WTC11 (cell line): ENCODE data around the gene FTCD. TPM values are rescaled to one million over a fixed set of nuclear protein-coding genes. Genes with fewer than 3 reads are reported as not detected.

Experiments
- ATAC-seq: fragments of 200-7000 bp; cut with Tn5 transposase; 2 replicates; pipeline ENCODE4 v1.10.0; 2021; ENCODE audit warnings: mild to moderate bottlenecking, moderate library complexity
- CTCF ChIA-PET: fragments of 300-600 bp; sonication (Branson Sonifier 250); formaldehyde crosslinking; loops from one replicate; lab custom pipeline; 2021; ENCODE audit warnings: antibody characterized with exemption; lab: Charles Lee
- POLR2A ChIA-PET: fragments of 350-600 bp; sonication (Branson Sonifier 250); formaldehyde crosslinking; loops from one replicate; lab custom pipeline; 2021; ENCODE audit warnings: antibody characterized with exemption; lab: Charles Lee
- DNase-seq: peaks from one replicate; pipeline ENCODE4 v3.0.0; 2021; ENCODE audit warnings: low spot score
- H3K27ac Mint-ChIP-seq: 2 replicates; pipeline ENCODE4 v1.8.0; 2021; ENCODE audit warnings: mixed read lengths
- H3K27me3 Mint-ChIP-seq: 2 replicates; pipeline ENCODE4 v1.8.0; 2021; ENCODE audit warnings: low read depth, mild to moderate bottlenecking, moderate library complexity, mixed read lengths
- H3K36me3 Mint-ChIP-seq: 2 replicates; pipeline ENCODE4 v1.8.0; 2021; ENCODE audit warnings: mixed read lengths
- H3K4me1 Mint-ChIP-seq: 2 replicates; pipeline ENCODE4 v1.8.0; 2022; ENCODE audit warnings: mixed read lengths
- H3K4me3 Mint-ChIP-seq: 2 replicates; pipeline ENCODE4 v1.8.0; 2021; ENCODE audit warnings: mild to moderate bottlenecking, moderate library complexity, mixed read lengths
- H3K9me3 Mint-ChIP-seq: 2 replicates; pipeline ENCODE4 v1.8.0; 2021; ENCODE audit warnings: mixed read lengths
- ELF4 ChIP-seq: sonication (generic); formaldehyde crosslinking; IDR thresholded peaks from 2 replicates; pipeline ENCODE4 v1.8.1; 2022; ENCODE audit warnings: low read depth, mild to moderate bottlenecking, moderate library complexity, missing genetic modification reagents
- FOXJ3 ChIP-seq: sonication (generic); formaldehyde crosslinking; IDR thresholded peaks from 2 replicates; pipeline ENCODE4 v1.9.0; 2021; ENCODE audit warnings: missing genetic modification reagents, mild to moderate bottlenecking, borderline replicate concordance
- GTF2I ChIP-seq: fragments of 250-450 bp; sonication (Bioruptor Pico); conservative IDR thresholded peaks from 2 replicates; pipeline ENCODE4 v1.4.0; 2021; ENCODE audit warnings: mild to moderate bottlenecking
- IRF2 ChIP-seq: sonication (generic); formaldehyde crosslinking; IDR thresholded peaks from 2 replicates; pipeline ENCODE4 v1.8.0; 2022; ENCODE audit warnings: low read depth, missing genetic modification reagents, borderline replicate concordance
- JAZF1 ChIP-seq: fragments of 250-450 bp; sonication (Bioruptor Pico); IDR thresholded peaks from 2 replicates; pipeline ENCODE4 v1.9.0; 2021; ENCODE audit warnings: moderate library complexity, mild to moderate bottlenecking, inconsistent platforms
- JUN ChIP-seq: sonication (generic); formaldehyde crosslinking; IDR thresholded peaks from 2 replicates; pipeline ENCODE4 v1.8.0; 2023; ENCODE audit warnings: mild to moderate bottlenecking, missing genetic modification reagents
- MYBL2 ChIP-seq: sonication (generic); formaldehyde crosslinking; IDR thresholded peaks from 2 replicates; pipeline ENCODE4 v1.8.1; 2023; ENCODE audit warnings: mild to moderate bottlenecking, moderate library complexity, missing genetic modification reagents
- NFE2L1 ChIP-seq: sonication (generic); formaldehyde crosslinking; IDR thresholded peaks from 2 replicates; pipeline ENCODE4 v1.8.1; 2023; ENCODE audit warnings: missing genetic modification reagents
- NFYB ChIP-seq: sonication (generic); formaldehyde crosslinking; conservative IDR thresholded peaks from 2 replicates; pipeline ENCODE4 v1.8.0; 2022; ENCODE audit warnings: low read depth, missing genetic modification reagents
- RELA ChIP-seq: sonication (generic); formaldehyde crosslinking; IDR thresholded peaks from 2 replicates; pipeline ENCODE4 v1.8.1; 2022; ENCODE audit warnings: missing genetic modification reagents, mild to moderate bottlenecking, borderline replicate concordance
- TEAD4 ChIP-seq: sonication (generic); formaldehyde crosslinking; IDR thresholded peaks from 2 replicates; pipeline ENCODE4 v1.8.0; 2022; ENCODE audit warnings: mild to moderate bottlenecking, missing genetic modification reagents
- ZNF263 ChIP-seq: sonication (generic); formaldehyde crosslinking; IDR thresholded peaks from 2 replicates; pipeline ENCODE4 v1.8.1; 2022; ENCODE audit warnings: low read depth, mild to moderate bottlenecking, moderate library complexity, missing genetic modification reagents
- ZNF425 ChIP-seq: fragments of 250-450 bp; sonication (Bioruptor Pico); conservative IDR thresholded peaks from 2 replicates; pipeline ENCODE4 v1.9.0; 2021; ENCODE audit warnings: mild to moderate bottlenecking
- ZSCAN18 ChIP-seq: fragments of 250-450 bp; sonication (Bioruptor Pico); IDR thresholded peaks from 2 replicates; pipeline ENCODE4 v2.1.2; 2022; ENCODE audit warnings: mild to moderate bottlenecking, moderate library complexity
- total RNA-seq: library from RNA; stranded (reverse); gene quantifications from 3 replicates; pipeline ENCODE4 v1.2.3, GENCODE V29; 2021
- TF ChIP-seq, protein P1 (sequence below): sonication (generic); formaldehyde crosslinking; IDR thresholded peaks from 2 replicates; pipeline ENCODE4 v1.8.1; 2022; ENCODE audit warnings: low read depth, missing genetic modification reagents, borderline replicate concordance
- TF ChIP-seq, protein P2 (sequence below): fragments of 250-450 bp; sonication (Bioruptor Pico); IDR thresholded peaks from 2 replicates; pipeline ENCODE4 v1.9.0; 2021; ENCODE audit warnings: mild to moderate bottlenecking, borderline replicate concordance
- TF ChIP-seq, protein P3 (sequence below): sonication (generic); formaldehyde crosslinking; IDR thresholded peaks from 2 replicates; pipeline ENCODE4 v1.8.1; 2022; ENCODE audit warnings: low read depth, mild to moderate bottlenecking, moderate library complexity, missing genetic modification reagents, borderline replicate concordance
- TF ChIP-seq, protein P4 (sequence below): fragments of 200-600 bp; IDR thresholded peaks from 2 replicates; pipeline ENCODE4 v1.8.0; 2022; ENCODE audit warnings: antibody characterized with exemption
- TF ChIP-seq, protein P5 (sequence below): fragments of 250-450 bp; sonication (Bioruptor Pico); IDR thresholded peaks from 2 replicates; pipeline ENCODE4 v1.8.0; 2021; ENCODE audit warnings: mild to moderate bottlenecking

The FTCD gene
- total RNA-seq, 1 experiment from 2014 or later: 6.1 TPM

DNA sequence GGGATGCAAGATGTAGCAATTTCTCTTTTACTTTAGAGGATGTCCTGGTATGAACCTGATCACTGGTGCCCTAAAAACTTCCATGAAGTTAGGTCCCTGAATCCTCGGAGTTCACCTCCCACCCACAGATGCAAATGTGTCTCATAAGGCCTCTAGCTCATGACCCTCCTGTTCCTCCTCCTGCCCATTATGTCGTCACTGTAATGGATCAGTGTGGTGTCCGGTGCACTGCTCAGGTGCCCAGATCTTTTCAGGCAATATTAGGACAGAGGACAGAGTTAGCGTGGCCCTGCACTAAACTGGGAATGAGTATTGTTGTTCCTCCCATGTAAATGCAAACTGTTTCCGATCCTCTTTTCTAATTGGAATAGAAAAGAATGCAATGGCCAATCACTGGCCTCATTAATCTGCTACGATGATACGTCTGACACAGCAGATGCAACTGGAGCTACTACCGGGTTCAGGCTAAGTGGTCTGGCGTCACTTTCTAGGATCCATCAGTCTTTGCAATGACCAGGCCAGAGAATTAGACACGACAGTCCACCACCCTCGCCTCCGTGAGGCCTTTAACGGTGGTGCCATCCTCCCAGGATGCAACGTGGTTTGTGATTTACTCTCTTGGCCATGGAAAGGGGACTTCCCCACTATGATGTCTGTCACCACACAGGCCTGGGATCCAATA lies 60.8 kb downstream of the FTCD start:
- Mint-ChIP-seq H3K4me1 (peaks cover 4% of the 10 kb centered on the region), H3K36me3 (peaks cover 30% of the 10 kb centered on the region), H3K4me3 (no peak overlapping the region), H3K27me3 (peaks cover 7% of the 10 kb centered on the region), H3K27ac (no peak overlapping the region), H3K9me3 (peaks cover 39% of the 10 kb centered on the region)
- TF ChIP-seq FOXJ3 (CRISPR knock-in tag) (no peak), NFYB (CRISPR knock-in tag) (no peak), NFE2L1 (no peak), JAZF1 (CRISPR knock-in tag) (no peak), ZNF425 (CRISPR knock-in tag) (no peak), ZSCAN18 (no peak)
- ATAC-seq (no peak), DNase-seq (no peak)
- CTCF ChIA-PET: no interaction called here
- POLR2A ChIA-PET: no interaction called here

- H3K4me3 Mint-ChIP-seq: no peak overlapping the region
- H3K27ac Mint-ChIP-seq: no peak overlapping the region
- DNase-seq (peak; percentile 18), ATAC-seq (no peak)
- ChIA-PET POLR2A (no interaction called here), CTCF (no interaction called here)
- H3K36me3 Mint-ChIP-seq: peaks cover 31% of the 10 kb centered on the region
- H3K9me3 Mint-ChIP-seq: peaks cover 44% of the 10 kb centered on the region
- H3K27me3 Mint-ChIP-seq: peaks cover 4% of the 10 kb centered on the region
- TF ChIP-seq ELF4 (no peak), MYBL2 (CRISPR knock-in tag) (no peak), GTF2I (CRISPR knock-in tag) (no peak), ZNF263 (CRISPR knock-in tag) (no peak), TEAD4 (CRISPR knock-in tag) (no peak), JUN (CRISPR knock-in tag) (no peak), IRF2 (CRISPR knock-in tag) (no peak), RELA (CRISPR knock-in tag) (no peak)
- TF ChIP-seq, protein P1, sequence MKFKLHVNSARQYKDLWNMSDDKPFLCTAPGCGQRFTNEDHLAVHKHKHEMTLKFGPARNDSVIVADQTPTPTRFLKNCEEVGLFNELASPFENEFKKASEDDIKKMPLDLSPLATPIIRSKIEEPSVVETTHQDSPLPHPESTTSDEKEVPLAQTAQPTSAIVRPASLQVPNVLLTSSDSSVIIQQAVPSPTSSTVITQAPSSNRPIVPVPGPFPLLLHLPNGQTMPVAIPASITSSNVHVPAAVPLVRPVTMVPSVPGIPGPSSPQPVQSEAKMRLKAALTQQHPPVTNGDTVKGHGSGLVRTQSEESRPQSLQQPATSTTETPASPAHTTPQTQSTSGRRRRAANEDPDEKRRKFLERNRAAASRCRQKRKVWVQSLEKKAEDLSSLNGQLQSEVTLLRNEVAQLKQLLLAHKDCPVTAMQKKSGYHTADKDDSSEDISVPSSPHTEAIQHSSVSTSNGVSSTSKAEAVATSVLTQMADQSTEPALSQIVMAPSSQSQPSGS (CRISPR knock-in tag): no peak
- TF ChIP-seq, protein P2, sequence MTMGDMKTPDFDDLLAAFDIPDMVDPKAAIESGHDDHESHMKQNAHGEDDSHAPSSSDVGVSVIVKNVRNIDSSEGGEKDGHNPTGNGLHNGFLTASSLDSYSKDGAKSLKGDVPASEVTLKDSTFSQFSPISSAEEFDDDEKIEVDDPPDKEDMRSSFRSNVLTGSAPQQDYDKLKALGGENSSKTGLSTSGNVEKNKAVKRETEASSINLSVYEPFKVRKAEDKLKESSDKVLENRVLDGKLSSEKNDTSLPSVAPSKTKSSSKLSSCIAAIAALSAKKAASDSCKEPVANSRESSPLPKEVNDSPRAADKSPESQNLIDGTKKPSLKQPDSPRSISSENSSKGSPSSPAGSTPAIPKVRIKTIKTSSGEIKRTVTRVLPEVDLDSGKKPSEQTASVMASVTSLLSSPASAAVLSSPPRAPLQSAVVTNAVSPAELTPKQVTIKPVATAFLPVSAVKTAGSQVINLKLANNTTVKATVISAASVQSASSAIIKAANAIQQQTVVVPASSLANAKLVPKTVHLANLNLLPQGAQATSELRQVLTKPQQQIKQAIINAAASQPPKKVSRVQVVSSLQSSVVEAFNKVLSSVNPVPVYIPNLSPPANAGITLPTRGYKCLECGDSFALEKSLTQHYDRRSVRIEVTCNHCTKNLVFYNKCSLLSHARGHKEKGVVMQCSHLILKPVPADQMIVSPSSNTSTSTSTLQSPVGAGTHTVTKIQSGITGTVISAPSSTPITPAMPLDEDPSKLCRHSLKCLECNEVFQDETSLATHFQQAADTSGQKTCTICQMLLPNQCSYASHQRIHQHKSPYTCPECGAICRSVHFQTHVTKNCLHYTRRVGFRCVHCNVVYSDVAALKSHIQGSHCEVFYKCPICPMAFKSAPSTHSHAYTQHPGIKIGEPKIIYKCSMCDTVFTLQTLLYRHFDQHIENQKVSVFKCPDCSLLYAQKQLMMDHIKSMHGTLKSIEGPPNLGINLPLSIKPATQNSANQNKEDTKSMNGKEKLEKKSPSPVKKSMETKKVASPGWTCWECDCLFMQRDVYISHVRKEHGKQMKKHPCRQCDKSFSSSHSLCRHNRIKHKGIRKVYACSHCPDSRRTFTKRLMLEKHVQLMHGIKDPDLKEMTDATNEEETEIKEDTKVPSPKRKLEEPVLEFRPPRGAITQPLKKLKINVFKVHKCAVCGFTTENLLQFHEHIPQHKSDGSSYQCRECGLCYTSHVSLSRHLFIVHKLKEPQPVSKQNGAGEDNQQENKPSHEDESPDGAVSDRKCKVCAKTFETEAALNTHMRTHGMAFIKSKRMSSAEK (CRISPR knock-in tag): no peak
- TF ChIP-seq, protein P3, sequence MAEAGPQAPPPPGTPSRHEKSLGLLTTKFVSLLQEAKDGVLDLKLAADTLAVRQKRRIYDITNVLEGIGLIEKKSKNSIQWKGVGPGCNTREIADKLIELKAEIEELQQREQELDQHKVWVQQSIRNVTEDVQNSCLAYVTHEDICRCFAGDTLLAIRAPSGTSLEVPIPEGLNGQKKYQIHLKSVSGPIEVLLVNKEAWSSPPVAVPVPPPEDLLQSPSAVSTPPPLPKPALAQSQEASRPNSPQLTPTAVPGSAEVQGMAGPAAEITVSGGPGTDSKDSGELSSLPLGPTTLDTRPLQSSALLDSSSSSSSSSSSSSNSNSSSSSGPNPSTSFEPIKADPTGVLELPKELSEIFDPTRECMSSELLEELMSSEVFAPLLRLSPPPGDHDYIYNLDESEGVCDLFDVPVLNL (CRISPR knock-in tag): no peak
- TF ChIP-seq, protein P4, sequence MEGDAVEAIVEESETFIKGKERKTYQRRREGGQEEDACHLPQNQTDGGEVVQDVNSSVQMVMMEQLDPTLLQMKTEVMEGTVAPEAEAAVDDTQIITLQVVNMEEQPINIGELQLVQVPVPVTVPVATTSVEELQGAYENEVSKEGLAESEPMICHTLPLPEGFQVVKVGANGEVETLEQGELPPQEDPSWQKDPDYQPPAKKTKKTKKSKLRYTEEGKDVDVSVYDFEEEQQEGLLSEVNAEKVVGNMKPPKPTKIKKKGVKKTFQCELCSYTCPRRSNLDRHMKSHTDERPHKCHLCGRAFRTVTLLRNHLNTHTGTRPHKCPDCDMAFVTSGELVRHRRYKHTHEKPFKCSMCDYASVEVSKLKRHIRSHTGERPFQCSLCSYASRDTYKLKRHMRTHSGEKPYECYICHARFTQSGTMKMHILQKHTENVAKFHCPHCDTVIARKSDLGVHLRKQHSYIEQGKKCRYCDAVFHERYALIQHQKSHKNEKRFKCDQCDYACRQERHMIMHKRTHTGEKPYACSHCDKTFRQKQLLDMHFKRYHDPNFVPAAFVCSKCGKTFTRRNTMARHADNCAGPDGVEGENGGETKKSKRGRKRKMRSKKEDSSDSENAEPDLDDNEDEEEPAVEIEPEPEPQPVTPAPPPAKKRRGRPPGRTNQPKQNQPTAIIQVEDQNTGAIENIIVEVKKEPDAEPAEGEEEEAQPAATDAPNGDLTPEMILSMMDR: no peak
- TF ChIP-seq, protein P5, sequence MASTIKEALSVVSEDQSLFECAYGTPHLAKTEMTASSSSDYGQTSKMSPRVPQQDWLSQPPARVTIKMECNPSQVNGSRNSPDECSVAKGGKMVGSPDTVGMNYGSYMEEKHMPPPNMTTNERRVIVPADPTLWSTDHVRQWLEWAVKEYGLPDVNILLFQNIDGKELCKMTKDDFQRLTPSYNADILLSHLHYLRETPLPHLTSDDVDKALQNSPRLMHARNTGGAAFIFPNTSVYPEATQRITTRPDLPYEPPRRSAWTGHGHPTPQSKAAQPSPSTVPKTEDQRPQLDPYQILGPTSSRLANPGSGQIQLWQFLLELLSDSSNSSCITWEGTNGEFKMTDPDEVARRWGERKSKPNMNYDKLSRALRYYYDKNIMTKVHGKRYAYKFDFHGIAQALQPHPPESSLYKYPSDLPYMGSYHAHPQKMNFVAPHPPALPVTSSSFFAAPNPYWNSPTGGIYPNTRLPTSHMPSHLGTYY (CRISPR knock-in tag): no peak
- peaks cover 4% of the 10 kb centered on the region for H3K4me1 Mint-ChIP-seq
Observed at GRCh38 chr21:46093668-46094400, 61.5 kb downstream of the FTCD start.
